ENCODE data around the gene ARHGEF28.

DNA sequence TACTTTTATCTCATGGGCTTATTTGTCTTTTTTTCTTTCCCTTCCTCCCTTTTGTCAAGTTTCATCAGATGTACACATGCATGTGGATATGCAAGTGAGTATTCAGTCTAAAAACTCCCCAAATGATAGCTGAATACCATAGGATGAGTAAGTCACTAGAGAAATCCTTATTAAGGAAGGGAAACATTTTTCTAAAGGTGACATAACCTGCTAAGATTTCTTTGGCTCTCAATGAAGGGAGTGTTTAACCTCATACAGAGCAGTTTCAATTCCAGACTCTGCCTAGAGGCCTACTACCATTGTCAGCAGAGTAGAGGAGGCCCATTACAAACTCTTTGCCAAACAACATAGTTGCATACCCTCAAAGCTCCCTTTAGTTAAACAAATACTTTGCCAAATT is 192.4 kb downstream of the ARHGEF28 start:
- TF ChIP-seq, protein P1, sequence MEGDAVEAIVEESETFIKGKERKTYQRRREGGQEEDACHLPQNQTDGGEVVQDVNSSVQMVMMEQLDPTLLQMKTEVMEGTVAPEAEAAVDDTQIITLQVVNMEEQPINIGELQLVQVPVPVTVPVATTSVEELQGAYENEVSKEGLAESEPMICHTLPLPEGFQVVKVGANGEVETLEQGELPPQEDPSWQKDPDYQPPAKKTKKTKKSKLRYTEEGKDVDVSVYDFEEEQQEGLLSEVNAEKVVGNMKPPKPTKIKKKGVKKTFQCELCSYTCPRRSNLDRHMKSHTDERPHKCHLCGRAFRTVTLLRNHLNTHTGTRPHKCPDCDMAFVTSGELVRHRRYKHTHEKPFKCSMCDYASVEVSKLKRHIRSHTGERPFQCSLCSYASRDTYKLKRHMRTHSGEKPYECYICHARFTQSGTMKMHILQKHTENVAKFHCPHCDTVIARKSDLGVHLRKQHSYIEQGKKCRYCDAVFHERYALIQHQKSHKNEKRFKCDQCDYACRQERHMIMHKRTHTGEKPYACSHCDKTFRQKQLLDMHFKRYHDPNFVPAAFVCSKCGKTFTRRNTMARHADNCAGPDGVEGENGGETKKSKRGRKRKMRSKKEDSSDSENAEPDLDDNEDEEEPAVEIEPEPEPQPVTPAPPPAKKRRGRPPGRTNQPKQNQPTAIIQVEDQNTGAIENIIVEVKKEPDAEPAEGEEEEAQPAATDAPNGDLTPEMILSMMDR (IDR thresholded peaks at IDR 0.05): no peak
- TF ChIP-seq POLR2A (IDR thresholded peaks at IDR 0.05) (no peak), POLR2AphosphoS5 (IDR thresholded peaks at IDR 0.05) (no peak)
